Fibroblast of skin of left biceps (primary cell): ENCODE data around the gene TPI1.

ENCODE experiments used
- DNase-seq, 2 experiments: peaks; one replicate each; pipeline ENCODE4 v3.0.0-alpha.2; 2013; ENCODE audit warnings: low read depth in 2 of 2

Gene TPI1

GRCh38 chr12:6867413-6868210 is at the start of gene TPI1:
TSS of gene TPI1 (plus strand) at chr12:6867531. CDS start at chr12:6867567, 36 bp downstream.
- peak in 1 of 2 experiments; percentile 50 for DNase-seq

GRCh38 chr12:6817662-6818157 is 49.6 kb upstream of the TPI1 start:
- DNase-seq: no peak

GRCh38 chr12:6818222-6818621 is 49.1 kb upstream of the TPI1 start:
- DNase-seq: no peak

- no peak for DNase-seq
These were observed 48.7 kb upstream of the TPI1 start for GRCh38 chr12:6818645-6819044.

- DNase-seq: no peak
These were observed 48.0 kb upstream of the TPI1 start for GRCh38 chr12:6819106-6820030.

GRCh38 chr12:6820166-6820565 is 47.2 kb upstream of the TPI1 start:
- no peak for DNase-seq

GRCh38 chr12:6821591-6822425 is 45.5 kb upstream of the TPI1 start, which contains the start of gene GPR162:
TSS of gene GPR162 (plus strand) at chr12:6821821. CDS start at chr12:6823899, 2,078 bp downstream.
- DNase-seq: no peak

- no peak for DNase-seq
These were observed 44.8 kb upstream of the TPI1 start for GRCh38 chr12:6822426-6823135.

GRCh38 chr12:6823182-6824084 is 43.9 kb upstream of the TPI1 start:
- no peak for DNase-seq

GRCh38 chr12:6824085-6824775 is 43.1 kb upstream of the TPI1 start:
- DNase-seq: no peak

GRCh38 chr12:6824901-6825381 is 42.4 kb upstream of the TPI1 start:
- DNase-seq: no peak

GRCh38 chr12:6825398-6826124 is 41.8 kb upstream of the TPI1 start:
- DNase-seq: peak; percentile 55

GRCh38 chr12:6826125-6826733 is 41.1 kb upstream of the TPI1 start:
- DNase-seq: no peak

- no peak for DNase-seq
These were observed 40.4 kb upstream of the TPI1 start for GRCh38 chr12:6826734-6827436.

GRCh38 chr12:6827437-6827911 is 39.9 kb upstream of the TPI1 start:
- peak in 1 of 2 experiments; percentile 41 for DNase-seq

- no peak for DNase-seq
These were observed 39.1 kb upstream of the TPI1 start, which contains the start of gene P3H3 for GRCh38 chr12:6827982-6828780. TSS of gene P3H3 (plus strand) at chr12:6828407. CDS start at chr12:6828441, 34 bp downstream.
